A549 (cell line): Measurements from ENCODE around the gene MED10.

Experiments used
- CTCF ChIP-seq: fragments of >200 bp; sonication (Bioruptor Twin); formaldehyde crosslinking; IDR thresholded peaks from 3 replicates; pipeline ENCODE4 v1.5.1; 2016
- ESRRA ChIP-seq: fragments of 150-350 bp; IDR thresholded peaks from 2 replicates; pipeline ENCODE4 v1.6.1; 2014; ENCODE audit warnings: mild to moderate bottlenecking, low read length, borderline replicate concordance
- HEYL ChIP-seq: fragments of 250-450 bp; sonication (Bioruptor Pico); IDR thresholded peaks from 2 replicates; pipeline ENCODE4 v1.8.0; 2021; ENCODE audit warnings: mild to moderate bottlenecking, moderate library complexity
- KDM5A ChIP-seq: fragments of 200-600 bp; sonication (generic); IDR thresholded peaks from 2 replicates; pipeline ENCODE4 v1.6.1; 2016; ENCODE audit warnings: antibody characterized with exemption, mild to moderate bottlenecking
- MAX ChIP-seq: IDR thresholded peaks from 2 replicates; pipeline ENCODE4 v1.6.1; 2012
- MAZ ChIP-seq: fragments of 150-350 bp; IDR thresholded peaks from 2 replicates; pipeline ENCODE4 v1.6.1; 2014; ENCODE audit warnings: antibody characterized with exemption, low read depth, low read length, borderline replicate concordance

GRCh38 chr5:6344593-6344989, 33.8 kb downstream of the MED10 start:
- TF ChIP-seq KDM5A (no peak), MAX (no peak), CTCF (no peak), HEYL (no peak), ESRRA (no peak), MAZ (no peak)
